Measurements from ENCODE around the gene BRD4. TPM values are rescaled to one million over a fixed set of nuclear protein-coding genes. Genes with fewer than 3 reads are reported as not detected.

BRD4 gene
- total and polyA plus RNA-seq, 5 experiments from 2014 or later: 10.6 to 180 (median 37.2) TPM

GRCh38 chr19:15324791-15325519 lies 7.4 kb downstream of the BRD4 start:
- Mint-ChIP-seq H3K4me1 (peaks cover 60 to 95% (median 90%) of the 10 kb centered on the region in 4 donors), H3K36me3 (peaks cover 0 to 10% (median 0%) of the 10 kb centered on the region in 3 donors), H3K4me3 (peak overlapping the region; percentile 52 to 86 (median 80)), H3K27ac (peak overlapping the region; percentile 28 to 88 (median 68)), H3K27me3 (no peaks in the 10 kb centered on the region), H3K9me3 (no peaks in the 10 kb centered on the region)
- POLR2A ChIA-PET: interaction anchor here (1.2 to 1.3 kb wide), 3 partner anchors 8 to 108 kb away, joined by 3 to 9 read pairs (median 3); no protein-coding TSS in a partner anchor
- peak in 2 of 10 donors; percentile 29 to 32 for DNase-seq
- ATAC-seq: peak; percentile 49 to 70

- H3K4me1 Mint-ChIP-seq: peaks cover 59 to 95% (median 89%) of the 10 kb centered on the region in 4 donors
- H3K36me3 Mint-ChIP-seq: peaks cover 0 to 10% (median 0%) of the 10 kb centered on the region in 3 donors
- H3K9me3 Mint-ChIP-seq: no peaks in the 10 kb centered on the region
Observed at GRCh38 chr19:15323496-15324235, 8.7 kb downstream of the BRD4 start.

GRCh38 chr19:15321739-15322138 lies 10.6 kb downstream of the BRD4 start:
- POLR2A ChIA-PET: interaction anchor here (0.6 to 1.2 kb wide), 2 partner anchors 33 to 953 kb away, joined by 3 to 8 read pairs; no protein-coding TSS in a partner anchor
- no peaks in the 10 kb centered on the region for H3K27me3 Mint-ChIP-seq
- DNase-seq: no peak
- peak overlapping the region; percentile 33 to 92 (median 57) for H3K27ac Mint-ChIP-seq
- H3K4me1 Mint-ChIP-seq: peaks cover 64 to 95% (median 90%) of the 10 kb centered on the region in 4 donors
- no peaks in the 10 kb centered on the region for H3K9me3 Mint-ChIP-seq
- peaks cover 0 to 14% (median 0%) of the 10 kb centered on the region in 3 donors for H3K36me3 Mint-ChIP-seq
- peak overlapping the region in 9 of 10 donors; percentile 17 to 73 (median 59) for H3K4me3 Mint-ChIP-seq
- no peak for ATAC-seq

More at GRCh38 chr19:15323496-15324235, 8.7 kb downstream of the BRD4 start:
- POLR2A ChIA-PET: interaction anchor here (1.2 kb wide), 1 partner anchor 10 kb away, joined by 9 read pairs; no protein-coding TSS in a partner anchor
- DNase-seq (no peak), ATAC-seq (no peak)
- H3K27me3 Mint-ChIP-seq: no peaks in the 10 kb centered on the region
- H3K27ac Mint-ChIP-seq: peak overlapping the region; percentile 27 to 92 (median 73)
- peak overlapping the region in 9 of 10 donors; percentile 44 to 86 (median 64) for H3K4me3 Mint-ChIP-seq

GRCh38 chr19:15320116-15320515 lies 12.2 kb downstream of the BRD4 start:
- Mint-ChIP-seq H3K4me1 (peaks cover 64 to 96% (median 91%) of the 10 kb centered on the region in 4 donors), H3K27ac (peak overlapping the region in 9 of 10 donors; percentile 5 to 92 (median 69)), H3K27me3 (no peaks in the 10 kb centered on the region), H3K9me3 (no peaks in the 10 kb centered on the region), H3K4me3 (peak overlapping the region in 9 of 10 donors; percentile 7 to 60 (median 40)), H3K36me3 (peaks cover 0 to 17% (median 0%) of the 10 kb centered on the region in 3 donors)
- POLR2A ChIA-PET: no interaction called here
- ATAC-seq (no peak), DNase-seq (no peak)

DNA sequence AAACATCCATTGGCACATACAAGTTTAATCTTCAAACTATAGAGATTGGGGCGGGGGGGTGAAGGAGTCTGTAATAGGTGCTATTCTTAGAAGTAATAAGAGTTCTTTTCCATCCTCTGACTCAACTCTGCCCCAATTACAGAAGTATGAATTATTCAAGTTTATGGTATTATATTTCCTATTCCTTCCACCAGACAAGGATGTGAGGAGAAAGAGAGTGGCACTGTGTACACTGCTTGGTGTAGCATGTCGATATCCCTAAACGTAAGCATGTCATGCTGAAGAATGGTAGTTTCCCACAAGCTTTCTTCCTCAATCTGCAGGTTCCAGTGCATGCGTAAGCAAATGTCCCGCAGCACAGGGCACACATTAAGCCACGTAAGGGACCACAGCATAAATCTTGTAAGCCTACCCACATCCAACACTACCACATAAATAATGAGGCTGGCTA lies 14.1 kb downstream of the BRD4 start:
- ATAC-seq (peak; percentile 61 to 85), DNase-seq (peak in 6 of 10 donors; percentile 24 to 52 (median 36))
- H3K27me3 Mint-ChIP-seq: no peaks in the 10 kb centered on the region
- POLR2A ChIA-PET: no interaction called here
- H3K4me3 Mint-ChIP-seq: peak overlapping the region; percentile 12 to 80 (median 72)
- peak overlapping the region; percentile 60 to 92 (median 86) for H3K27ac Mint-ChIP-seq
- peaks cover 60 to 95% (median 90%) of the 10 kb centered on the region in 4 donors for H3K4me1 Mint-ChIP-seq
- H3K36me3 Mint-ChIP-seq: peaks cover 0 to 14% (median 1%) of the 10 kb centered on the region in 3 donors
- H3K9me3 Mint-ChIP-seq: no peaks in the 10 kb centered on the region

- H3K9me3 Mint-ChIP-seq: no peaks in the 10 kb centered on the region
- H3K36me3 Mint-ChIP-seq: peaks cover 0 to 16% (median 1%) of the 10 kb centered on the region in 3 donors
- H3K4me3 Mint-ChIP-seq: peak overlapping the region in 9 of 10 donors; percentile 44 to 83 (median 74)
- no peaks in the 10 kb centered on the region for H3K27me3 Mint-ChIP-seq
- H3K27ac Mint-ChIP-seq: peak overlapping the region; percentile 60 to 92 (median 82)
- no peak for DNase-seq
- POLR2A ChIA-PET: interaction anchor here (0.6 to 1.1 kb wide), 2 partner anchors 15 to 62 kb away, joined by 4 read pairs; partner anchors contain the start of gene AKAP8
- H3K4me1 Mint-ChIP-seq: peaks cover 60 to 97% (median 91%) of the 10 kb centered on the region in 4 donors
- ATAC-seq: no peak
Observed at GRCh38 chr19:15317392-15318071, 14.8 kb downstream of the BRD4 start.

DNA sequence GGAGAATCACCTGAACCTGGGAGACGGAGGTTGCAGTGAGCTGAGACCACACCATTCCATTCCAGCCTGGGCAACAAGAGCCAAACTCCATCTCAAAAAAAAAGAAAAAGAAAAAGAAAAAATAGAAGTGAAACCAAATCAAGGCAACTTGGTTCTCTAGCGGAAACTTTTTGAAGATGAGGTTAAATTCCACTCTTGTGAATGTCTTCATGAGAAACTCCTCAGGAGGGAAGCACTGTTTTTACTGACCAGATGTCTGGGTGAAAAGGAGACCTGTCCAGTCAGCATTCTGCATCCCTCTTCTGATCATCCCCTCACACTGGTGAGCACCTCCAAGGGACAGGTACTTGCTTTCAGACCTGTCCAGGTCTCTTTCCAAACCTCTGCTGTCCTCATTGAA lies 15.8 kb downstream of the BRD4 start:
- Mint-ChIP-seq H3K4me3 (peak overlapping the region; percentile 44 to 83 (median 74)), H3K27me3 (no peaks in the 10 kb centered on the region), H3K9me3 (no peaks in the 10 kb centered on the region), H3K27ac (peak overlapping the region; percentile 60 to 92 (median 80)), H3K4me1 (peaks cover 58 to 97% (median 92%) of the 10 kb centered on the region in 4 donors), H3K36me3 (peaks cover 0 to 13% (median 1%) of the 10 kb centered on the region in 3 donors)
- ATAC-seq (peak in 1 of 2 donors; percentile 4), DNase-seq (peak in 2 of 10 donors; percentile 34 to 37)
- POLR2A ChIA-PET: interaction anchor here (1.1 to 1.6 kb wide), 2 partner anchors 23 to 64 kb away, joined by 4 to 5 read pairs; partner anchors contain the start of gene AKAP8

DNA sequence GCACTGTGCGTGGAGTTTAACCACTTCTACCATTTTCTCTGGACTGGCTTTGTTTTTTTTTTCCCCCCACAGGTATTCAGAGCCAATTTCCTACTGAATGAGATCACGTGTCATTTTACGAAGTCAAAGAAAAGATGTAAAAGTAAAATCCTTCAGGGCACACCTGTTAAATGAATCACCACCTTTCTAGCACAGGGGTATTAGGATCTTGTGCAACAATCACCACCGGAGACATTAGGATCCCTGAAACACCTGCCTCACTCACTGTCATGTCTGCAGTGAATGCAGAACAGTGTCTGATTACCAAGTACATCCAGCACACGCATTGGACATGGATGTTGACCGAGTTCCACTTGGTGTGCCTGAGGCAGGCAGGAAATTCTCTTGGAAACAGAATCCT lies 17.2 kb downstream of the BRD4 start:
- peak overlapping the region in 9 of 10 donors; percentile 8 to 77 (median 49) for H3K4me3 Mint-ChIP-seq
- POLR2A ChIA-PET: no interaction called here
- H3K9me3 Mint-ChIP-seq: no peaks in the 10 kb centered on the region
- H3K36me3 Mint-ChIP-seq: peaks cover 0 to 13% (median 1%) of the 10 kb centered on the region in 3 donors
- no peaks in the 10 kb centered on the region for H3K27me3 Mint-ChIP-seq
- H3K4me1 Mint-ChIP-seq: peaks cover 52 to 96% (median 89%) of the 10 kb centered on the region in 4 donors
- H3K27ac Mint-ChIP-seq: peak overlapping the region in 9 of 10 donors; percentile 3 to 82 (median 65)
- DNase-seq (no peak), ATAC-seq (no peak)

DNA sequence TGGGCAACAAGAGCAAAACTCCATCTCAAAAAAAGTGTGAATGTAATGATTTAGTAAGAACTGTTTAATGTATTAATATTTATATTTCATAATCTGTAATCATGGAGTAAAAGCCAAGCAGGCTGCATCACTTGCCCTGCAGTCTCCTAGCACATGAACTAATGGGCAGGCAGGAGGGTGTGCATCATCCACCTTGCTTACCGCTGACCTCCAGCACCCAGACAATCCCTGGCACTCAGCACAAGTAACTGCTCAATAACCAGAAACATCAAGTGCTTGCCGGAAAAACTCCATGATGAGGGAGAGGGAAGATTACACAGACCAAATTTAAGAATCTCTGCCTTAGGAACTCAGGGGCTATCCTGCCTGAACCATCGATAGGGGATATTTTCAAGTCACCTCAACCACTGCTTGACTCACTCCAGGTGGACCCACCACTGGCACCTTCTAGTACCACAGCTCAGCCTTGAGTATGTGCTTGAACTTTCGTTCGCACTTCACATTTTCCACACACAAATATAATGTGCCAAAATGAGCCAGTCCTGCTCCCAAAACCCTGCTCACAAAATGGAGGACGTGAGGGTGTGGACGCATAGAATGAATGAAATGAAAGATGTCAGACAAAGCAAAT lies 18.6 kb downstream of the BRD4 start:
- peak overlapping the region in 7 of 10 donors; percentile 25 to 45 (median 33) for H3K4me3 Mint-ChIP-seq
- POLR2A ChIA-PET: no interaction called here
- peaks cover 50 to 96% (median 89%) of the 10 kb centered on the region in 4 donors for H3K4me1 Mint-ChIP-seq
- peak overlapping the region in 9 of 10 donors; percentile 10 to 81 (median 55) for H3K27ac Mint-ChIP-seq
- no peaks in the 10 kb centered on the region for H3K27me3 Mint-ChIP-seq
- no peak for ATAC-seq
- H3K9me3 Mint-ChIP-seq: no peaks in the 10 kb centered on the region
- DNase-seq: no peak
- H3K36me3 Mint-ChIP-seq: peaks cover 0 to 13% (median 4%) of the 10 kb centered on the region in 3 donors

GRCh38 chr19:15307169-15307568 lies 25.2 kb downstream of the BRD4 start:
- H3K27me3 Mint-ChIP-seq: no peaks in the 10 kb centered on the region
- DNase-seq (no peak), ATAC-seq (no peak)
- POLR2A ChIA-PET: no interaction called here
- peak overlapping the region in 8 of 10 donors; percentile 22 to 65 (median 44) for H3K4me3 Mint-ChIP-seq
- H3K4me1 Mint-ChIP-seq: peaks cover 36 to 95% (median 83%) of the 10 kb centered on the region in 4 donors
- H3K36me3 Mint-ChIP-seq: peaks cover 0 to 3% (median 0%) of the 10 kb centered on the region in 3 donors
- H3K27ac Mint-ChIP-seq: peak overlapping the region in 6 of 10 donors; percentile 36 to 80 (median 40)
- H3K9me3 Mint-ChIP-seq: peaks cover 0 to 2% (median 0%) of the 10 kb centered on the region in 9 donors
